HTERT RPE-1 (cell line): ENCODE measurements around the gene PGA4.
"Not testable (repeated sequence)": the region's sequence is repeated elsewhere in the genome, so short reads cannot be mapped to it uniquely, and the experiment has no call there.

Experiments
- in situ Hi-C: fragments of 300-500 bp; cut with MboI; formaldehyde crosslinking; loops from 4 replicates; pipeline ENCODE4 v1.14.3; 2020; ENCODE audit warnings: low sequenced_read_pairs

PGA4 gene

GRCh38 chr11:61222047-61222446 lies at the start of gene PGA4:
Gene PGA4, plus strand, starts transcription at chr11:61222347. Its CDS starts 54 bp downstream, at chr11:61222401.
- in situ Hi-C loops: not testable (repeated sequence)

- in situ Hi-C loops: no loop called here
Measured at GRCh38 chr11:61172356-61172755, 49.8 kb upstream of the PGA4 start.

GRCh38 chr11:61172888-61173287 lies 49.3 kb upstream of the PGA4 start:
- in situ Hi-C loops: no loop called here

GRCh38 chr11:61173456-61173855 lies 48.7 kb upstream of the PGA4 start:
- in situ Hi-C loops: no loop called here

GRCh38 chr11:61174273-61174672 lies 47.9 kb upstream of the PGA4 start:
- in situ Hi-C loops: no loop called here

- in situ Hi-C loops: no loop called here
Measured at GRCh38 chr11:61174949-61175348, 47.2 kb upstream of the PGA4 start.

- in situ Hi-C loops: no loop called here
Measured at GRCh38 chr11:61176446-61176845, 45.7 kb upstream of the PGA4 start.

- in situ Hi-C loops: not testable (repeated sequence)
Measured at GRCh38 chr11:61180205-61180604, 41.9 kb upstream of the PGA4 start.

GRCh38 chr11:61181489-61181888 lies 40.7 kb upstream of the PGA4 start:
- in situ Hi-C loops: no loop called here

GRCh38 chr11:61183645-61184044 lies 38.5 kb upstream of the PGA4 start:
- in situ Hi-C loops: no loop called here

- in situ Hi-C loops: no loop called here
Measured at GRCh38 chr11:61186504-61186903, 35.6 kb upstream of the PGA4 start.

- in situ Hi-C loops: no loop called here
Measured at GRCh38 chr11:61187505-61188130, 34.5 kb upstream of the PGA4 start.

GRCh38 chr11:61189933-61190332 lies 32.2 kb upstream of the PGA4 start:
- in situ Hi-C loops: no loop called here

GRCh38 chr11:61193596-61193995 lies 28.6 kb upstream of the PGA4 start:
- in situ Hi-C loops: no loop called here

- in situ Hi-C loops: no loop called here
Measured at GRCh38 chr11:61194169-61194671, 27.9 kb upstream of the PGA4 start.

GRCh38 chr11:61194981-61195695 lies 27.0 kb upstream of the PGA4 start:
- in situ Hi-C loops: no loop called here

GRCh38 chr11:61195719-61196118 lies 26.4 kb upstream of the PGA4 start:
- in situ Hi-C loops: no loop called here

- in situ Hi-C loops: no loop called here
Measured at GRCh38 chr11:61198361-61198760, 23.8 kb upstream of the PGA4 start.

GRCh38 chr11:61198948-61199523 lies 23.1 kb upstream of the PGA4 start:
- in situ Hi-C loops: no loop called here

- in situ Hi-C loops: no loop called here
Measured at GRCh38 chr11:61201476-61201875, 20.7 kb upstream of the PGA4 start.

GRCh38 chr11:61202950-61203746 lies 19.0 kb upstream of the PGA4 start, which contains the start of gene PGA3:
Gene PGA3, plus strand, starts transcription at chr11:61203515. Its CDS starts 50 bp downstream, at chr11:61203565.
- in situ Hi-C loops: not testable (repeated sequence)
